ENCODE measurements around the gene KRT1.
"Not testable (repeated sequence)": the region's sequence is repeated elsewhere in the genome, so short reads cannot be mapped to it uniquely, and the experiment has no call there.

KRT1 gene

GRCh38 chr12:52670506-52670905, 9.7 kb downstream of the KRT1 start:
- Histone ChIP-seq H3K79me2 (ENCODE audit: control insufficient read depth, low read length) (no peaks in the 10 kb centered on the region), H3K9me3 (ENCODE audit: control insufficient read depth, insufficient read depth, low read length) (no peaks in the 10 kb centered on the region), H3K9me2 (replicated peaks; ENCODE audit: control insufficient read depth, low read length) (no peaks in the 10 kb centered on the region), H3F3A (ENCODE audit: control insufficient read depth, insufficient read depth) (no peaks in the 10 kb centered on the region), H3K27ac (ENCODE audit: low read depth, low read length) (no peak overlapping the region), H3K4me1 (ENCODE audit: control insufficient read depth, low read length) (no peaks in the 10 kb centered on the region), H4K20me1 (ENCODE audit: control insufficient read depth, insufficient read depth, low read depth, low read length) (no peaks in the 10 kb centered on the region), H3K36me3 (ENCODE audit: control insufficient read depth, low read length) (no peaks in the 10 kb centered on the region), H3K4me2 (ENCODE audit: low read length) (no peak overlapping the region), H3K4me3 (ENCODE audit: low read length) (no peak overlapping the region), H3K27me3 (ENCODE audit: control insufficient read depth, low read length) (peaks cover 2% of the 10 kb centered on the region; the same call in 1 of the 2 replicates)
- TF ChIP-seq EZH2phosphoT487 (IDR thresholded peaks at IDR 0.05; ENCODE audit: borderline replicate concordance, low read length) (no peak), CTCF (IDR thresholded peaks at IDR 0.05; ENCODE audit: low read depth, low read length, poor library complexity, severe bottlenecking) (no peak)

DNA sequence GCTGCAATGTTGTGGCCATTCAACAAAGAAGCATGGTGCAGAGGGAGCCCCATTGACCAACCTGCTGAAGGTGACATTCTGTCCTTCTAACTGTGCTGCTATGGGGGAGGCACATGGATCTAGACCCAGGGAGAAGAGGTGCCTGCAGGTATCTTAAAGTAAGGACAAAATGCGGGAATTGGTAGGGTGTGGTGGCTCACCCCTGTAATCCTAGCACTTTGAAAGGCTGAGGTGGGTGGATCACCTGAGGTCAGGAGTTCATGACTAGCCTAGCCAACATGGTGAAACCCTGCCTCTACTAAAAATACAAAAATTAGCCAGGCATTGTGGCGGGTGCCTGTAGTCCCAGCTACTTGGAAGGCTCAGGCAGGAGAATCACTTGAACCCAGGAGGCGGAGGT, 10.3 kb downstream of the KRT1 start:
- not testable (repeated sequence) for H3K4me1 ChIP-seq (ENCODE audit: control insufficient read depth, low read length); H3K9me3 ChIP-seq (ENCODE audit: control insufficient read depth, insufficient read depth, low read length); H3K4me3 ChIP-seq (ENCODE audit: low read length); H3K9me2 ChIP-seq (replicated peaks; ENCODE audit: control insufficient read depth, low read length); H3K4me2 ChIP-seq (ENCODE audit: low read length); H3K36me3 ChIP-seq (ENCODE audit: control insufficient read depth, low read length); H3F3A ChIP-seq (ENCODE audit: control insufficient read depth, insufficient read depth); H3K79me2 ChIP-seq (ENCODE audit: control insufficient read depth, low read length); H3K27me3 ChIP-seq (ENCODE audit: control insufficient read depth, low read length); H3K27ac ChIP-seq (ENCODE audit: low read depth, low read length); H4K20me1 ChIP-seq (ENCODE audit: control insufficient read depth, insufficient read depth, low read depth, low read length)

- no peak for TF ChIP-seq EZH2phosphoT487 (IDR thresholded peaks at IDR 0.05; ENCODE audit: borderline replicate concordance, low read length)
- TF ChIP-seq CTCF (IDR thresholded peaks at IDR 0.05; ENCODE audit: low read depth, low read length, poor library complexity, severe bottlenecking) = no peak
- Histone ChIP-seq H3K36me3 (ENCODE audit: control insufficient read depth, low read length) (no peaks in the 10 kb centered on the region), H3F3A (ENCODE audit: control insufficient read depth, insufficient read depth) (no peaks in the 10 kb centered on the region), H3K4me2 (ENCODE audit: low read length) (no peak overlapping the region), H3K4me1 (ENCODE audit: control insufficient read depth, low read length) (no peaks in the 10 kb centered on the region), H3K9me2 (replicated peaks; ENCODE audit: control insufficient read depth, low read length) (no peaks in the 10 kb centered on the region), H3K27ac (ENCODE audit: low read depth, low read length) (no peak overlapping the region), H3K9me3 (ENCODE audit: control insufficient read depth, insufficient read depth, low read length) (no peaks in the 10 kb centered on the region), H3K27me3 (ENCODE audit: control insufficient read depth, low read length) (peaks cover 2% of the 10 kb centered on the region; the same call in 1 of the 2 replicates), H3K4me3 (ENCODE audit: low read length) (no peak overlapping the region), H3K79me2 (ENCODE audit: control insufficient read depth, low read length) (no peaks in the 10 kb centered on the region), H4K20me1 (ENCODE audit: control insufficient read depth, insufficient read depth, low read depth, low read length) (no peaks in the 10 kb centered on the region)
Observed at GRCh38 chr12:52669426-52669825, 10.8 kb downstream of the KRT1 start.

- Histone ChIP-seq H3F3A (ENCODE audit: control insufficient read depth, insufficient read depth) (no peaks in the 10 kb centered on the region), H4K20me1 (ENCODE audit: control insufficient read depth, insufficient read depth, low read depth, low read length) (no peaks in the 10 kb centered on the region)
Observed at GRCh38 chr12:52667931-52668330, 12.3 kb downstream of the KRT1 start.

More at GRCh38 chr12:52667931-52668330, 12.3 kb downstream of the KRT1 start:
- no peak overlapping the region for H3K4me2 ChIP-seq (ENCODE audit: low read length)
- no peaks in the 10 kb centered on the region for H3K79me2 ChIP-seq (ENCODE audit: control insufficient read depth, low read length)
- H3K4me1 ChIP-seq (ENCODE audit: control insufficient read depth, low read length) = no peaks in the 10 kb centered on the region
- no peaks in the 10 kb centered on the region for H3K9me2 ChIP-seq (replicated peaks; ENCODE audit: control insufficient read depth, low read length)
- no peak overlapping the region for H3K27ac ChIP-seq (ENCODE audit: low read depth, low read length)
- peaks cover under 1% of the 10 kb centered on the region; the same call in 1 of the 2 replicates for H3K27me3 ChIP-seq (ENCODE audit: control insufficient read depth, low read length)
- no peaks in the 10 kb centered on the region for H3K9me3 ChIP-seq (ENCODE audit: control insufficient read depth, insufficient read depth, low read length)
- H3K36me3 ChIP-seq (ENCODE audit: control insufficient read depth, low read length) = no peaks in the 10 kb centered on the region
- H3K4me3 ChIP-seq (ENCODE audit: low read length) = no peak overlapping the region
- TF ChIP-seq EZH2phosphoT487 (IDR thresholded peaks at IDR 0.05; ENCODE audit: borderline replicate concordance, low read length) (no peak), CTCF (IDR thresholded peaks at IDR 0.05; ENCODE audit: low read depth, low read length, poor library complexity, severe bottlenecking) (no peak)

All from DOHH2 (cell line).